Left kidney (tissue), 2 donors: ENCODE results near the gene IFT80. TPM values are rescaled to one million over a fixed set of nuclear protein-coding genes. Genes with fewer than 3 reads are reported as not detected.
"Not testable (repeated sequence)": the region's sequence is repeated elsewhere in the genome, so short reads cannot be mapped to it uniquely, and the experiment has no call there.

Source experiments
- DNase-seq: peaks from one replicate; pipeline ENCODE4 v3.0.0-alpha.2; 2013
- polyA plus RNA-seq: library from polyadenylated mRNA; unstranded; fragments of 120-200 nt; gene quantifications from one replicate; pipeline ENCODE4 v1.2.1, GENCODE V29; 2013; ENCODE audit not compliant: insufficient read length

Gene IFT80
- polyA plus RNA-seq, 1 donor = 80.0 TPM

- no peak for DNase-seq
Observed at GRCh38 chr3:160278210-160278609, 120.8 kb downstream of the IFT80 start.

DNA sequence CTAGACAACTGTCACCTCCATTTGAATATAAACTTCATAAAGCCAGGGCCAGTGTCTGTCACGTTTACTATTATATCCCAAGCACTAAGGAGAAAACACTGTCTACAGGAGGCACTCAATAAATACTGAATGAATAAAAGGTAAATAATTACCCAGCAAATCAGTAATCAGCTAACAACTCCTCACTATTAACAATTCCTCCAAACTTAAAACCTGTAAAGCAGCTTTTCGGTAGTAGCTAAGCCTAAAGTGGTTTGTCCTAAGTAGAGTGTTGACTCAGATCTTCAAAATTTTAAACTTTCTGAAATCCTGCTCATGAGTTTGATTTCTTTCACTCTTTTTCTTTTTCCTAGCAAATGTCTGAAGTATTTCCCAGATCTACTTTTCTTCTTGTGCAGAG lies 133.9 kb downstream of the IFT80 start:
- no peak for DNase-seq

DNA sequence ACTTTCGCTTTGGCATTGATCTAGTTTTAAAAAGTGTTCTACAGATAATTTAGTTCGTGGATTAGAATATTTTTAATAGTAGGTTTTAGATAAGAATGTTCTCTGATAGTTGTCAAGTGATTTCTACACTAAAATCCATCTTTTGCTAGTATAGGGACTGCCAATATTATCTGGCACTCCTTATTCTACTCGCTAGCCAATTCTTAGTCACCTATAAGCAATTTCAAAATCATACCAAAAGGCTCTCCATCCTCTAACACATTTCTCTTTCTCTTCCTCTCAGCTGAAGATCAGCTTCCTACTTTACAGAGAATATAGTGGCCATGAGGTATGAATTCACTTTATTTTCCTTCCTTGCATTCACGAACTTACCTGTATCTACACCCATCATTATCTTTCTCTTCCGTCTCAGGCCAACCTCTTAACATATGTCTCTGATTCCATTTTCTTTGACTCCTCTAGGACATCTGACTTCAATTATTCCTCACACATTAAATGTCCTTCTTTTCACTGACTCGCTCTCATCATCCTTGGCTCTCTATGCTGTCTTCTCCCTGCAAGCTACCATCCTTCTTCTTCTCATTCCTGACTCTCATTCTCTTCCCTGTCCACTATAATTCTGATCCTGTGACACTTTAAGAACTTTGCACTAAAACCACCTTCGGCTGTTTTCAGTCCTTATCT lies 138.3 kb downstream of the IFT80 start:
- DNase-seq = no peak

GRCh38 chr3:160259589-160259988 lies 139.4 kb downstream of the IFT80 start:
- no peak for DNase-seq

GRCh38 chr3:160257606-160258005 lies 141.4 kb downstream of the IFT80 start:
- DNase-seq = no peak

DNA sequence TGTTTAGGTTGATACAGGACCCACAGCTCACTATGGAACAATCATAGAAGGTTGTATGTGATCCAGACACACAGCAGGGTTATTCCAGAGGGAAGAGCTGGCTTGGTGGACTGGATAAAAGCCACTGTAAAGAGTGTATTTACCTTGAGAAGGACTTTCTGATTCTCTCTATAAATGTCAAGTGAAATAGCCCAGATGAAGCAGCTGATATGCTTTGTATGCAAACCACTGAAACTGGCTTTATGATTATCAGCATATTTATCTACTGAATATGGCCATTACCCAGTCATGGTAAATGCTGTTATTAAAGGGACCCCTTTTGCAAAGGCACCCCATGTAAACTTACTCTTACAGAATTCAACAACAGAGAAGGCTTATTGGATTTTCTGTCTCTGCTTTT lies 145.7 kb downstream of the IFT80 start:
- DNase-seq = no peak

- no peak for DNase-seq
Observed at GRCh38 chr3:160247766-160248165, 151.3 kb downstream of the IFT80 start.

- DNase-seq = no peak
Observed at GRCh38 chr3:160245261-160245800, 153.7 kb downstream of the IFT80 start.

DNA sequence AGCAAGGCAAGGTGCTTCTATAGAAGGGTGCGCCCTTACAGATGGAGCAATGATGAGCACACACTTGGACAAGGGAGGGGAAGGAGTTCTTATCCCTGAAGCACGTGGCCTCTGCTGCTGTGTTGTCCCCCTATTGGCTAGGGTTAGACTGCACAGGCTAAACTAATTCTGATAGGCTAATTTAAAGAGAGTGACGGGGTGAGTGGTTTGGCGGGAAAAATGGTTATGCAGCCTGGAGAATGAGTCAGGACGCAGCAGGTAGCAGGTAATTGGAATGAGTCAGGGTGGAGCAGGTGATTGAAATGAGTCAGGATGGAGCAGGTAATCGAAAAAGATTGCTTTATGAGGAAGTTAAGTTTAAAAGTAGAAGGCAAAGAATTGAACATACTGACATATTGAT lies 158.3 kb downstream of the IFT80 start:
- not testable (repeated sequence) for DNase-seq

GRCh38 chr3:160232014-160232413 lies 167.0 kb downstream of the IFT80 start:
- DNase-seq = no peak

- DNase-seq = no peak
Observed at GRCh38 chr3:160227419-160227818, 171.6 kb downstream of the IFT80 start.

- DNase-seq = no peak
Observed at GRCh38 chr3:160226026-160226907, 172.8 kb downstream of the IFT80 start.

GRCh38 chr3:160225176-160226025 lies 173.6 kb downstream of the IFT80 start, which contains the start of gene C3orf80:
Gene C3orf80, plus strand, starts transcription at chr3:160225422. Its CDS starts 214 bp downstream, at chr3:160225636.
- DNase-seq = peak; percentile 55

DNA sequence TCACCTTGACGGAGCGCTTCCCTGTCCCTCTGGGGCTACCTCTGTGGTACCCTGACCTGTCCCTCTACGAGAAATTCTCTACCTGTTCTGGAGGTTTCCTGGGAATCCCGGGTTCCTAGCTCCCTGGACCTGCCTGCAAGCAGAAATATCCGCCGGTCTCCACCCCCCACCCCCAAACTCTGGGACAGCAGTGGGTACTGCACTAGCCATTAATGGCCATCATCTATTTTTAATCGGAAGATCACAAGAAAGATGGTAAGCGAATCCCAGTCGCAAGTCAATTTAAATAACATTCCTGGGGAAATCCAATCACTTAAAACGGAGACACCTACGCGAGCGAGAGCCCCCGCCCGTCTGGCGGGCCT lies 174.2 kb downstream of the IFT80 start:
- no peak for DNase-seq

DNA sequence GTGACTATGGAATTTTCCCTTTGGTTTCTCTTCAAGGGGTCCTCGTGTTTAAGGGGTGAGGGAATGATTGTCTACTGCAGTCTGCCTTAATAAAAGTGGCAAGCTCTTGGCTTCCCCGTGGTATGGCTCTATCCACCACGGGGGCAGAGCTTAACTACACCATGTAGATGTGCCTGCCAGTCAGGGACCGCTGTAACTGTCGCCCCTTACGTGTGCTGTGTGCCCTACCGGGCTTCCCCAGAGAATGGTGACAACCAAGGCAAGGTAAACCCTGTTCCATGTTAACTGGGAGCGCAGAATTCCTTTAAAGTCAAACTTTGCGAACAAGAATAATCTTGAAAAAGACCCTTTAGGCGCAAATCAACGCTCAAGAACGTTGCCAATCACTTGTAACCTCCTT lies 174.8 kb downstream of the IFT80 start:
- DNase-seq = no peak

GRCh38 chr3:160221019-160221418 lies 178.0 kb downstream of the IFT80 start:
- DNase-seq = no peak

- no peak for DNase-seq
Observed at GRCh38 chr3:160220038-160220437, 179.0 kb downstream of the IFT80 start.

DNA sequence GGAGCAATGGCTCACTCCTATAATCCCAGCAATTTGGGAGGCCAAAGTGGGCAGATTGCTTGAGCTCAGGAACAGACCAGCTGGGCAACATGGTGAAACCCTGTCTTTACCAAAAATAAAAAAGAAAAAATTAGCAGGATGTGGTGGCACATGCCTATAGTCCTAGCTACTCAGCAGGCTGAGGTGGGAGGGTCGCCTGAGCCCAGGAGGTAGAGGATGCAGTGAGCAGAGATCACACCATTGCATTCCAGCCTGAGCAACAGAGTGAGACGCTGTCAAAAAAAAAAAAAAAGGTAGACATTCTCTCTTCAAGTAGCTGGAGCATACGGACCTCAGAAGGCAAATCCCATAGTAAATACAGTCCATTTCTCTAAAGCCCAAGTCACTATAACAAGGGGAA lies 180.9 kb downstream of the IFT80 start:
- no peak for DNase-seq

- no peak for DNase-seq
Observed at GRCh38 chr3:160217675-160218074, 181.3 kb downstream of the IFT80 start.

DNA sequence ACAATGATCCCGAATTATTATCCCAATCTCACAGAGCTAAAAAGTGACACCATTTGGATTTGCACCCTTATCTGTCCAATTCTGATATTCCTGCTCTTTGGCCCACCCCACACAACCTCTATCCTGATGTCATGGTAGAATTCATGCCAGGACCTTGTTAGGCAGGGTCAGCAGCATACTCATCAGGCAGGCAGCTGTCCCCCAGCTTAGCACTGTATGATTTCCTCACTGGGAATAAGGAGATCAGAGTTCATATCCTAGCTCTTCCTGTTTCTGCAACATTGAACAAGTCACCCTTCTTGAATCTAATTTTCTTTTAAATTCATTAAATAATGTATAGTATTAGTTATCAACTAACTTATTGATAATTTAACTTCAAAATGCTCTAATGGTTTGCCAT lies 185.8 kb downstream of the IFT80 start:
- no peak for DNase-seq

DNA sequence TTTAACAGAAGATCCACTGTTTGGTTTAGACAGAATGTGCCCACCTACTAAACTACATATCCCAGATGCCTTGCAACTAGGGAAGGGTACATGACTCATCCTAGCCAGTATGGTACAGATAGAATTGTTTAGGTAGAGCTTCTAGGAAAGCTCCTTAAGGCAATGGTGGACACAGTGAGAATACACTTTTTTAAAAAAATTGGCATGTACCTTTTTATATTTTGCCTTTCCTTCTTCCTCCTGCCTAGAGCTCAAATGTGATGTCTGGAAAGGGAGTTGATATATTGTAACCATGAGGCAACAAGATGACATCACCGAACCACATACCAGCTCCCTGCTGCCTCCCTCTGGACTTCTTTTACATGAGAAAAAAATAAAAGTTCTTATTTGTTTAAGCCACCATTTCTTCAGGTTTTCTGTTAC lies 188.2 kb downstream of the IFT80 start:
- no peak for DNase-seq

DNA sequence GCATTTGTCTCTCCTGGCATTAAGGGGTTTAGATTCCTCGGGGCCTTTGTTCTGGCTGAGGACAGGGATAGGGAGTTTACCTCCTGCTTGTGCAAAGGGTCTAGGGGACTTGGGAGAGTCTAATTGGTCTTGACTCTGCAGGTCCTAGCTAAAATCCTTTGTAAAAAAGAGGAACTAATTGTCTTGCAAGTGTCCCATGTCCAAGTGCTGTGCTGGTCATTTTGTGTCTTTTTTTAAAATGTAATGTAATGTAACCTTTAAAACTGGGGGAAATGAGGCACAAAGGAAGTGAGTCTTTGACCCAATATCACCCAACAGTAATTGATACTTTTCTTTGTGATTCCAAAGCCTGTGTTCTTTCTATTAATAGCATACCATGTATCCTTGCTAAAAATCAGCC lies 188.7 kb downstream of the IFT80 start:
- DNase-seq = no peak
